ENCODE results near the gene FOLR1.

Gene FOLR1

GRCh38 chr11:72209101-72209500 is 17.2 kb downstream of the FOLR1 start:
- no peak overlapping the region for H3K4me3 ChIP-seq (ENCODE audit: low read length)
- DNase-seq (ENCODE audit: low read depth): no peak
- TF ChIP-seq CTCF (IDR thresholded peaks at IDR 0.05; ENCODE audit: insufficient read depth, low read depth, low read length, missing control alignments): no peak

GRCh38 chr11:72216638-72217037 is 24.7 kb downstream of the FOLR1 start, which contains the start of gene FOLR2:
FOLR2 (plus strand) TSS chr11:72216794; CDS start chr11:72218585, 1,791 bp downstream.
- no peak for DNase-seq (ENCODE audit: low read depth)
- no peak within 1 kb of the TSS for H3K4me3 ChIP-seq (ENCODE audit: low read length)
- TF ChIP-seq CTCF (IDR thresholded peaks at IDR 0.05; ENCODE audit: insufficient read depth, low read depth, low read length, missing control alignments): no peak

GRCh38 chr11:72217841-72218240 is 25.9 kb downstream of the FOLR1 start:
- no peak overlapping the region for H3K4me3 ChIP-seq (ENCODE audit: low read length)
- DNase-seq (ENCODE audit: low read depth): no peak
- TF ChIP-seq CTCF (IDR thresholded peaks at IDR 0.05; ENCODE audit: insufficient read depth, low read depth, low read length, missing control alignments): no peak

- no peak for TF ChIP-seq CTCF (IDR thresholded peaks at IDR 0.05; ENCODE audit: insufficient read depth, low read depth, low read length, missing control alignments)
- no peak overlapping the region for H3K4me3 ChIP-seq (ENCODE audit: low read length)
- DNase-seq (ENCODE audit: low read depth): no peak
Observed at GRCh38 chr11:72218251-72218745, 26.4 kb downstream of the FOLR1 start.

GRCh38 chr11:72220696-72221363 is 28.9 kb downstream of the FOLR1 start:
- TF ChIP-seq CTCF (IDR thresholded peaks at IDR 0.05; ENCODE audit: insufficient read depth, low read depth, low read length, missing control alignments): no peak
- DNase-seq (ENCODE audit: low read depth): no peak
- no peak overlapping the region for H3K4me3 ChIP-seq (ENCODE audit: low read length)

GRCh38 chr11:72221386-72222075 is 29.6 kb downstream of the FOLR1 start:
- TF ChIP-seq CTCF (IDR thresholded peaks at IDR 0.05; ENCODE audit: insufficient read depth, low read depth, low read length, missing control alignments): no peak
- no peak overlapping the region for H3K4me3 ChIP-seq (ENCODE audit: low read length)
- no peak for DNase-seq (ENCODE audit: low read depth)
